Panc1 (cell line): ENCODE measurements around the gene RAB18. TPM values are rescaled to one million over a fixed set of nuclear protein-coding genes. Genes with fewer than 3 reads are reported as not detected.

Experiments
- ATAC-seq: fragments of 200-7000 bp; cut with Tn5 transposase; 2 replicates; pipeline ENCODE4 v1.9.1; 2020; ENCODE audit warnings: mild to moderate bottlenecking, moderate library complexity
- BruUV-seq: library from RNA; stranded (reverse); fragments of 400-500 nt; replicated peaks from 2 replicates; lab custom pipeline; 2021; lab: Mats Ljungman, UMichigan
- CTCF ChIA-PET: fragments of 300-600 bp; sonication (Branson Sonifier 250); formaldehyde crosslinking; loops from one replicate; lab custom pipeline; 2022; ENCODE audit warnings: antibody characterized with exemption; lab: Charles Lee
- POLR2A ChIA-PET: fragments of 300-600 bp; sonication (Branson Sonifier 250); formaldehyde crosslinking; loops from one replicate; lab custom pipeline; 2022; ENCODE audit warnings: antibody characterized with exemption; lab: Charles Lee
- DNase-seq: peaks from one replicate; pipeline ENCODE4 v3.0.0-alpha.2; 2010; ENCODE audit warnings: low read depth, low spot score
- H3K27ac ChIP-seq: 2 replicates; pipeline ENCODE4 v1.5.1; 2011; ENCODE audit warnings: mild to moderate bottlenecking, low read length, inconsistent platforms
- H3K27me3 ChIP-seq: fragments of 200-500 bp; sonication (Bioruptor generic); 2 replicates; pipeline ENCODE4 v1.6.0; 2014; ENCODE audit warnings: low read length, inconsistent platforms; ENCODE audit not compliant: control insufficient read depth, insufficient read depth
- H3K36me3 ChIP-seq: fragments of 200-500 bp; sonication (Bioruptor generic); 2 replicates; pipeline ENCODE4 v1.5.1; 2014; ENCODE audit warnings: inconsistent platforms, mild to moderate bottlenecking, low read length, moderate library complexity; ENCODE audit not compliant: control insufficient read depth, insufficient read depth
- H3K4me1 ChIP-seq: 2 replicates; pipeline ENCODE4 v1.5.1; 2011; ENCODE audit warnings: inconsistent platforms, mild to moderate bottlenecking, low read length, moderate library complexity; ENCODE audit not compliant: control insufficient read depth, insufficient read depth
- H3K4me3 ChIP-seq, 2 experiments: 2 replicates each; pipeline ENCODE4 v1.5.1; 2011 to 2012; ENCODE audit warnings: low read depth in 2 of 2, low read length in 2 of 2, mild to moderate bottlenecking in 2 of 2, inconsistent platforms in 1 of 2, moderate library complexity in 1 of 2
- H3K9me3 ChIP-seq: fragments of 200-500 bp; sonication (Bioruptor generic); 2 replicates; pipeline ENCODE4 v1.5.1; 2014; ENCODE audit warnings: low read depth, mild to moderate bottlenecking, inconsistent platforms, low read length, moderate library complexity; ENCODE audit not compliant: control insufficient read depth, insufficient read depth
- CTCF ChIP-seq: fragments of 450-650 bp; IDR thresholded peaks from 2 replicates; pipeline ENCODE4 v1.5.1; 2017; ENCODE audit warnings: mild to moderate bottlenecking
- POLR2AphosphoS5 ChIP-seq: IDR thresholded peaks from 2 replicates; pipeline ENCODE4 v1.6.1; 2012; ENCODE audit warnings: mild to moderate bottlenecking, low read depth, low read length, moderate library complexity
- REST ChIP-seq, 2 experiments: IDR thresholded peaks; 2 replicates each; pipeline ENCODE4 v1.6.1; 2011 to 2012; ENCODE audit warnings: low read depth in 2 of 2, control low read depth in 1 of 2, low read length in 1 of 2, mild to moderate bottlenecking in 1 of 2, moderate library complexity in 1 of 2; ENCODE audit not compliant: insufficient read depth in 1 of 2
- SIN3A ChIP-seq: IDR thresholded peaks from 2 replicates; pipeline ENCODE4 v1.6.1; 2012; ENCODE audit warnings: low read depth, mild to moderate bottlenecking, low read length, moderate library complexity, borderline replicate concordance; ENCODE audit not compliant: insufficient read depth
- TCF7L2 ChIP-seq: IDR thresholded peaks from 2 replicates; pipeline ENCODE4 v1.6.1; 2011; ENCODE audit warnings: mild to moderate bottlenecking, low read depth, low read length, inconsistent platforms
- in situ Hi-C: cut with HindIII; loops from 2 replicates; pipeline ENCODE4 v1.10.0; 2016; ENCODE audit warnings: low sequenced_read_pairs, low pct_unique_long_range_greater_than_20kb
- intact Hi-C: fragments of 100-400 bp; cut with micrococcal nuclease; formaldehyde crosslinking; loops from one replicate; pipeline ENCODE4 v1.10.0; 2022; ENCODE audit not compliant: unreplicated experiment
- total RNA-seq: library from RNA; stranded (reverse); gene quantifications from one replicate; pipeline ENCODE4 v1.2.1, GENCODE V29; 2021; ENCODE audit not compliant: unreplicated experiment

Gene RAB18
- total RNA-seq, 1 experiment from 2014 or later: 55.4 TPM

- BruUV-seq: no TSS peak
- CTCF ChIA-PET: no interaction called here
Observed at GRCh38 chr10:27584302-27584701, 80.2 kb downstream of the RAB18 start.

More at GRCh38 chr10:27584302-27584701, 80.2 kb downstream of the RAB18 start:
- POLR2A ChIA-PET: no interaction called here
- in situ Hi-C loops: no loop called here
- Histone ChIP-seq H3K27me3 (no peaks in the 10 kb centered on the region), H3K27ac (no peak overlapping the region), H3K36me3 (no peaks in the 10 kb centered on the region), H3K4me3 (no peak overlapping the region), H3K9me3 (no peaks in the 10 kb centered on the region), H3K4me1 (no peaks in the 10 kb centered on the region)
- TF ChIP-seq REST (IDR thresholded peaks at IDR 0.05; ENCODE audit: insufficient read depth in 1 of 2, low read depth in 2 of 2, low read length in 1 of 2) (no peak), POLR2AphosphoS5 (no peak), CTCF (no peak), TCF7L2 (no peak), SIN3A (no peak)
- ATAC-seq (no peak), DNase-seq (no peak)
- intact Hi-C loops: no loop called here

Other genes starting within 250 kb of the RAB18 start
- not detected for gene MKX, start 241.5 kb downstream of the RAB18 start, total RNA-seq